GM19035 (cell line): ENCODE results near the gene CER1.
"Not testable (repeated sequence)": the region's sequence is repeated elsewhere in the genome, so short reads cannot be mapped to it uniquely, and the experiment has no call there.

Source experiments
- ATAC-seq: cut with Tn5 transposase; IDR thresholded peaks from one replicate; pipeline ENCODE4 v1.9.1; 2021; ENCODE audit not compliant: unreplicated experiment

The CER1 gene

GRCh38 chr9:14719231-14719923 lies 3.2 kb downstream of the CER1 start:
- ATAC-seq, result no peak

- ATAC-seq, result no peak
These were observed 7.4 kb downstream of the CER1 start for GRCh38 chr9:14715102-14715501.

- ATAC-seq, result no peak
These were observed 9.3 kb downstream of the CER1 start for GRCh38 chr9:14713187-14713767.

GRCh38 chr9:14710804-14711203 lies 11.7 kb downstream of the CER1 start:
- no peak for ATAC-seq

GRCh38 chr9:14706530-14707140 lies 15.9 kb downstream of the CER1 start:
- no peak for ATAC-seq

- ATAC-seq, result no peak
These were observed 17.5 kb downstream of the CER1 start for GRCh38 chr9:14705079-14705478.

- no peak for ATAC-seq
These were observed 18.3 kb downstream of the CER1 start for GRCh38 chr9:14704281-14704680.

GRCh38 chr9:14702200-14702720 lies 20.3 kb downstream of the CER1 start:
- ATAC-seq, result no peak

- peak; percentile 85 for ATAC-seq
These were observed 29.2 kb downstream of the CER1 start, which contains the start of gene ZDHHC21 for GRCh38 chr9:14693251-14693861. TSS of gene ZDHHC21 (minus strand) at chr9:14693432. CDS start at chr9:14674340, 19,092 bp downstream.

GRCh38 chr9:14692470-14693250 lies 29.9 kb downstream of the CER1 start:
- ATAC-seq, result peak; percentile 39

GRCh38 chr9:14690948-14691730 lies 31.4 kb downstream of the CER1 start:
- no peak for ATAC-seq

GRCh38 chr9:14687042-14687719 lies 35.4 kb downstream of the CER1 start:
- no peak for ATAC-seq

- ATAC-seq, result no peak
These were observed 36.4 kb downstream of the CER1 start for GRCh38 chr9:14686168-14686567.

GRCh38 chr9:14682616-14683015 lies 39.9 kb downstream of the CER1 start:
- ATAC-seq, result not testable (repeated sequence)

GRCh38 chr9:14678776-14679175 lies 43.8 kb downstream of the CER1 start:
- ATAC-seq, result no peak

GRCh38 chr9:14677872-14678271 lies 44.7 kb downstream of the CER1 start:
- ATAC-seq, result no peak

GRCh38 chr9:14677396-14677795 lies 45.1 kb downstream of the CER1 start:
- no peak for ATAC-seq

- ATAC-seq, result no peak
These were observed 47.9 kb downstream of the CER1 start for GRCh38 chr9:14674630-14675029.

GRCh38 chr9:14671377-14671776 lies 51.2 kb downstream of the CER1 start:
- ATAC-seq, result no peak

GRCh38 chr9:14670718-14671117 lies 51.8 kb downstream of the CER1 start:
- ATAC-seq, result no peak
